Lower lobe of right lung (tissue), 2 donors: ENCODE measurements around the gene UGGT2. TPM values are rescaled to one million over a fixed set of nuclear protein-coding genes. Genes with fewer than 3 reads are reported as not detected.
"Not testable (repeated sequence)": the region's sequence is repeated elsewhere in the genome, so short reads cannot be mapped to it uniquely, and the experiment has no call there.

ENCODE experiments used
- ATAC-seq, 2 donors: fragments of 200-7000 bp; cut with Tn5 transposase; one replicate each; pipeline ENCODE4 v1.9.1; 2020 to 2022; ENCODE audit warnings: mild to moderate bottlenecking in 2 of 2, moderate library complexity in 2 of 2
- DNase-seq: peaks from one replicate; pipeline ENCODE4 v3.0.0-alpha.2; 2020
- H3K27ac ChIP-seq: fragments of 200-600 bp; one replicate; pipeline ENCODE4 v1.8.0; 2022
- H3K27me3 ChIP-seq: fragments of 200-600 bp; one replicate; pipeline ENCODE4 v1.8.0; 2022; ENCODE audit warnings: low read depth
- H3K36me3 ChIP-seq: fragments of 200-600 bp; one replicate; pipeline ENCODE4 v1.8.0; 2022; ENCODE audit warnings: mild to moderate bottlenecking
- H3K4me1 ChIP-seq: fragments of 200-600 bp; one replicate; pipeline ENCODE4 v1.8.0; 2022
- H3K4me3 ChIP-seq: fragments of 200-600 bp; one replicate; pipeline ENCODE4 v1.8.0; 2022; ENCODE audit warnings: mild to moderate bottlenecking
- H3K9me3 ChIP-seq: fragments of 200-600 bp; one replicate; pipeline ENCODE4 v1.8.0; 2022
- CTCF ChIP-seq: fragments of 200-600 bp; IDR thresholded peaks from one replicate; pipeline ENCODE4 v1.8.0; 2022; ENCODE audit warnings: antibody characterized with exemption, mild to moderate bottlenecking
- intact Hi-C: fragments of 100-400 bp; cut with DNase I; formaldehyde crosslinking; loops from one replicate; pipeline ENCODE4 v1.11.0; 2022
- total RNA-seq: library from RNA; stranded (reverse); fragmentation: NEBNext Ultra II Directional; extraction: Animal tissue kit (Norgen Biotek cat#: 25700); gene quantifications from one replicate; pipeline ENCODE4 v1.2.1, GENCODE V29; 2021
- donor health status: DM: no; HTN: yes; CAD: no; lungs with severe emphysema.

The UGGT2 gene
- total RNA-seq, 1 donor from 2014 or later, result 18.0 TPM

DNA sequence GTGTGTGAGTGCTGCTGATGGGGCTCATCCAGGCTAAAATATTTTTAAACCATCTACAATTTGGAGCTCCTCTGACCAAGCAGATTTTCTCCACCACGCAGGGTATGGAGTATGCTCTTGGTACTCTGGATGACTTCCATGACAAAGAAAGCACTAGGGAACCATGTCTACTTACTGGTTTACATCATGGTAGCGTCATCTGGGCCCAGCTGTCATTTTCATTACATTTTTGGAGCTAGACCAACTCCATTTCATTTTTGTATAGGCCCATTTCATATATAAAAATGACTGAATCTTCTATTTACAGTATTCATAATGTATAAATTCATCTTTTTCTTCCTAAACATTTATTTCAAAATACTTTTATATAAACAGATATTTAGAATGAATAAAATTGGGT lies 191.9 kb downstream of the UGGT2 start:
- intact Hi-C loops, result no loop called here
- Histone ChIP-seq H3K36me3 (no peaks in the 10 kb centered on the region), H3K27me3 (no peaks in the 10 kb centered on the region), H3K27ac (no peak overlapping the region), H3K4me1 (peaks cover 4% of the 10 kb centered on the region), H3K4me3 (no peak overlapping the region), H3K9me3 (no peaks in the 10 kb centered on the region)
- ATAC-seq (no peak), DNase-seq (no peak)
- TF ChIP-seq CTCF, result no peak

DNA sequence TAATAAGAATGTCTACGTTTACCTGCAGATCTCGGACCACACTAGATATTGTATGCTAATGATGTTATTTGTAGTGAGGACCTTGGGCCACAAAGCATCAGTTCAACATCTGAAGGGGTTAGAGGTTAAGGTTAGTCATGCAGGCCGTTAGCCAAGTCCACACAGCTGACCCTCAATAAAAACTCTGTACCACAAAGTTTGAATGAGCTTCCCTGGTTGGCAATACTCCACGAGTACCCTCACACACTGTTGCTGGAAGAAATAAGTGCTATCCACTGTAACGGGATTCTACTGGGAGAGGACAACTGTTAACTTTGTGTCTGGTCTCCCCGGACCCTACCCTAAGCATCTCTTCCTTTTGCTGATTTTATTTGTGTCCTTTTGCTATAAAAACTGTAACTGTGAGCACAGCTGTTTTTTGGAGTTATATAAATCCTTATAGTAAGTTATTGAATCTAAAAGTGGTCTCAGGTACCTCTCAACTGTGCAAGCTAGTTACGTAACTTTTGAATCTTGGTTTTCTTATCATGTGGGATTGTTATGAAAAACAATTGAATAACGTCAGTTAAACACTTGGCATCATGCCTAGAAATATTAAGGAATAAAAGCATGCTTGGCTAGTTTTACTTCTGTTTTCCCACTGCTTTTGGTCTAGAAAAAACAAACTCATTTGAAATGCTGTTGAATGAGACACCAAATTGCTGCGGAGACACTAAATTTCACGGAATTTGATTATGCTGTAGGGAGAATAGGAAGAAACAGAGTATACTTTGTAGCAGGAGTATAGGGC lies 194.7 kb downstream of the UGGT2 start:
- DNase-seq, result no peak
- ATAC-seq, result peak; percentile 13 to 42
- intact Hi-C loops, result no loop called here
- H3K27ac ChIP-seq, result no peak overlapping the region
- TF ChIP-seq CTCF, result no peak
- no peaks in the 10 kb centered on the region for H3K9me3 ChIP-seq
- H3K27me3 ChIP-seq, result no peaks in the 10 kb centered on the region
- no peak overlapping the region for H3K4me3 ChIP-seq
- H3K36me3 ChIP-seq, result peaks cover 2% of the 10 kb centered on the region
- H3K4me1 ChIP-seq, result peaks cover 4% of the 10 kb centered on the region

- intact Hi-C loops, H3K27ac ChIP-seq, H3K4me1 ChIP-seq, H3K9me3 ChIP-seq, H3K36me3 ChIP-seq, ATAC-seq, DNase-seq, H3K27me3 ChIP-seq, H3K4me3 ChIP-seq: not testable (repeated sequence)
Measured at GRCh38 chr13:95845656-95846055, 207.5 kb downstream of the UGGT2 start.

- intact Hi-C loops, result no loop called here
- Histone ChIP-seq H3K9me3 (no peaks in the 10 kb centered on the region), H3K4me1 (no peaks in the 10 kb centered on the region), H3K36me3 (no peaks in the 10 kb centered on the region), H3K27ac (no peak overlapping the region), H3K4me3 (no peak overlapping the region), H3K27me3 (no peaks in the 10 kb centered on the region)
- TF ChIP-seq CTCF, result no peak
- no peak for ATAC-seq
- DNase-seq, result no peak
Measured at GRCh38 chr13:95842898-95843297, 210.3 kb downstream of the UGGT2 start.

DNA sequence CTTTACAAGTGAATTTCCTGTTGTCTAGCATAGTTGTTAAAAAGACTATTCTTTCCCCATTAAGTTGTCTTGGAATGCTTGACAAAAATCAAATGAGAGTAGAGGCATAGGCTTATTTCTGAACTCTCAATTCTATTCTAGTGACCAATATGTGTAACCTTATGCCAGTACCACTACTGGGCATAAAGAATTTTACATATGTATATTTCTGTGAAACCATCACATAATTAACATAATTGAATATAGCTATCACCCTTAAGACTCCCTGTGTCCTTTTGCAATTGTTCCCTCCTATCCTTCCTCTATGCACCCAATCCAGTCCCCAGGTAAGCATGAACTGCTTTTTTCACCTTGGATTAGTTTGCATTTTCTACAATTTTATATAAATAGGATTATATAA lies 211.3 kb downstream of the UGGT2 start:
- intact Hi-C loops, result no loop called here
- Histone ChIP-seq H3K36me3 (no peaks in the 10 kb centered on the region), H3K27ac (no peak overlapping the region), H3K4me1 (no peaks in the 10 kb centered on the region), H3K9me3 (no peaks in the 10 kb centered on the region), H3K4me3 (no peak overlapping the region), H3K27me3 (no peaks in the 10 kb centered on the region)
- no peak for TF ChIP-seq CTCF
- DNase-seq (no peak), ATAC-seq (no peak)

DNA sequence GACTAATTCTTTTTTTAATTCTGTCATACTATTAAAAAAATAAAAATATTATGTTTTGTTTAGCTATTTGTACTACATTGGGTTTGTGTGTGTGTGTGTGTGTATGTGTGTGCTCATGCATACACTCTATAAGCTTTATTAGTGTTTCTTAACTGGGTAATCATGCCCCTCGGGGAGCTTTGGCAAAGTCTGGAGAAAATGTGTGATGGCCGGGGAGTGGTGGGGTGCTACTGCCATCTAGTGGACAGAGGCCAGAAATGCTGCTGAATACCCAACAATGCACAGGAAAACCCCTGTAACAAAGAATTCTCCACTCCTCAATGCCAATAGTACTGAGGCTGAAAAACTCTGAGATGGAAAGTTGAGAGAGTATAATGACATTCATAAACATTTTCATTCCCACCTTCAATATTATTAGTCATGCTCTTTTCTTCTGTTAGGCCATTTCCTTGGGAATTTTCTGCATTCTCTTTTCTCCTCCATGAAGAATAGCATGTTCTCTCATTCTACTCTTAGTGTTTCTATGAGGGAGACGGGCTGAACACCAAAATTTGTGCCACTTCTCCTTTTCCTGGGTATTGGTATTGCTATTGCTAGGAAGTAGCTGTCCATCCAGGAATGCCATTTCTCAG lies 219.0 kb downstream of the UGGT2 start:
- ATAC-seq (peak; percentile 86 to 92), DNase-seq (peak; percentile 57)
- TF ChIP-seq CTCF, result peak; percentile 87
- intact Hi-C loops, result loop anchor here (10.0 kb wide), 1 partner anchor 209 kb away; no protein-coding TSS in a partner anchor
- H3K4me1 ChIP-seq, result peaks cover 5% of the 10 kb centered on the region
- H3K4me3 ChIP-seq, result no peak overlapping the region
- H3K27me3 ChIP-seq, result no peaks in the 10 kb centered on the region
- H3K9me3 ChIP-seq, result no peaks in the 10 kb centered on the region
- H3K27ac ChIP-seq, result no peak overlapping the region
- H3K36me3 ChIP-seq, result no peaks in the 10 kb centered on the region
